SK-N-SH treated with all-trans-retinoic acid at 6 μM for 48 hours (cell line): ENCODE measurements around the gene MIPOL1.

Experiments
- ATAC-seq: fragments of 200-7000 bp; cut with Tn5 transposase; 3 replicates; pipeline ENCODE4 v1.9.1; 2020; ENCODE audit warnings: mild to moderate bottlenecking, moderate library complexity
- ARNTL ChIP-seq: fragments of 450-650 bp; formaldehyde crosslinking; IDR thresholded peaks from 2 replicates; pipeline ENCODE4 v1.5.0; 2020; ENCODE audit warnings: low read depth, mild to moderate bottlenecking, moderate library complexity, borderline replicate concordance
- CSDC2 ChIP-seq: fragments of 250-450 bp; sonication (Bioruptor Pico); IDR thresholded peaks from 2 replicates; pipeline ENCODE4 v1.5.0; 2020; ENCODE audit warnings: mild to moderate bottlenecking, moderate library complexity
- ESRRG ChIP-seq: fragments of 250-450 bp; sonication (Bioruptor Pico); IDR thresholded peaks from 2 replicates; pipeline ENCODE4 v1.6.1; 2021; ENCODE audit warnings: mild to moderate bottlenecking
- GLIS3 ChIP-seq: fragments of 250-450 bp; sonication (Bioruptor Pico); IDR thresholded peaks from 2 replicates; pipeline ENCODE4 v1.5.0; 2020; ENCODE audit warnings: mild to moderate bottlenecking, moderate library complexity
- PPARA ChIP-seq: fragments of 250-450 bp; sonication (Bioruptor Pico); IDR thresholded peaks from 2 replicates; pipeline ENCODE4 v1.5.0; 2020; ENCODE audit warnings: mild to moderate bottlenecking, borderline replicate concordance
- RARB ChIP-seq: fragments of 250-450 bp; sonication (Bioruptor Pico); IDR thresholded peaks from 2 replicates; pipeline ENCODE4 v1.8.0; 2021; ENCODE audit warnings: mild to moderate bottlenecking, moderate library complexity
- SNAI2 ChIP-seq: fragments of 250-450 bp; sonication (Bioruptor Pico); IDR thresholded peaks from 2 replicates; pipeline ENCODE4 v1.5.0; 2020; ENCODE audit warnings: mild to moderate bottlenecking, moderate library complexity
- TCF4 ChIP-seq: fragments of 250-450 bp; sonication (Bioruptor Pico); IDR thresholded peaks from 2 replicates; pipeline ENCODE4 v1.8.0; 2021; ENCODE audit warnings: mild to moderate bottlenecking, moderate library complexity, borderline replicate concordance
- TOX ChIP-seq: fragments of 250-450 bp; sonication (Bioruptor Pico); IDR thresholded peaks from 2 replicates; pipeline ENCODE4 v1.8.0; 2021; ENCODE audit warnings: mild to moderate bottlenecking, moderate library complexity, borderline replicate concordance
- ZC3H10 ChIP-seq: fragments of 250-450 bp; sonication (Bioruptor Pico); IDR thresholded peaks from 2 replicates; pipeline ENCODE4 v1.5.1; 2021; ENCODE audit warnings: mild to moderate bottlenecking, moderate library complexity
- ZFP3 ChIP-seq: fragments of 250-450 bp; sonication (Bioruptor Pico); IDR thresholded peaks from 2 replicates; pipeline ENCODE4 v1.5.0; 2020; ENCODE audit warnings: mild to moderate bottlenecking, moderate library complexity
- ZFP30 ChIP-seq: fragments of 450-650 bp; formaldehyde crosslinking; IDR thresholded peaks from 2 replicates; pipeline ENCODE4 v1.5.0; 2022; ENCODE audit warnings: mild to moderate bottlenecking, moderate library complexity
- ZNF565 ChIP-seq: fragments of 450-650 bp; formaldehyde crosslinking; conservative IDR thresholded peaks from 2 replicates; pipeline ENCODE4 v1.5.0; 2020; ENCODE audit warnings: low read depth, mild to moderate bottlenecking, moderate library complexity
- ZNF70 ChIP-seq: fragments of 450-650 bp; formaldehyde crosslinking; IDR thresholded peaks from 2 replicates; pipeline ENCODE4 v1.5.0; 2020; ENCODE audit warnings: mild to moderate bottlenecking, moderate library complexity
- ZNF8 ChIP-seq: fragments of 450-650 bp; formaldehyde crosslinking; IDR thresholded peaks from 2 replicates; pipeline ENCODE4 v1.5.0; 2020; ENCODE audit warnings: mild to moderate bottlenecking, moderate library complexity
- TF ChIP-seq, protein P1 (sequence below): fragments of 250-450 bp; sonication (Bioruptor Pico); IDR thresholded peaks from 2 replicates; pipeline ENCODE4 v1.5.1; 2021; ENCODE audit warnings: mild to moderate bottlenecking, moderate library complexity
- TF ChIP-seq, protein P2 (sequence below): fragments of 250-450 bp; sonication (Bioruptor Pico); IDR thresholded peaks from 2 replicates; pipeline ENCODE4 v1.8.0; 2021; ENCODE audit warnings: low read depth, mild to moderate bottlenecking, moderate library complexity, borderline replicate concordance
- TF ChIP-seq, protein P3 (sequence below): fragments of 250-450 bp; sonication (Bioruptor Pico); IDR thresholded peaks from 2 replicates; pipeline ENCODE4 v1.5.0; 2020; ENCODE audit warnings: mild to moderate bottlenecking, moderate library complexity

The MIPOL1 gene

DNA sequence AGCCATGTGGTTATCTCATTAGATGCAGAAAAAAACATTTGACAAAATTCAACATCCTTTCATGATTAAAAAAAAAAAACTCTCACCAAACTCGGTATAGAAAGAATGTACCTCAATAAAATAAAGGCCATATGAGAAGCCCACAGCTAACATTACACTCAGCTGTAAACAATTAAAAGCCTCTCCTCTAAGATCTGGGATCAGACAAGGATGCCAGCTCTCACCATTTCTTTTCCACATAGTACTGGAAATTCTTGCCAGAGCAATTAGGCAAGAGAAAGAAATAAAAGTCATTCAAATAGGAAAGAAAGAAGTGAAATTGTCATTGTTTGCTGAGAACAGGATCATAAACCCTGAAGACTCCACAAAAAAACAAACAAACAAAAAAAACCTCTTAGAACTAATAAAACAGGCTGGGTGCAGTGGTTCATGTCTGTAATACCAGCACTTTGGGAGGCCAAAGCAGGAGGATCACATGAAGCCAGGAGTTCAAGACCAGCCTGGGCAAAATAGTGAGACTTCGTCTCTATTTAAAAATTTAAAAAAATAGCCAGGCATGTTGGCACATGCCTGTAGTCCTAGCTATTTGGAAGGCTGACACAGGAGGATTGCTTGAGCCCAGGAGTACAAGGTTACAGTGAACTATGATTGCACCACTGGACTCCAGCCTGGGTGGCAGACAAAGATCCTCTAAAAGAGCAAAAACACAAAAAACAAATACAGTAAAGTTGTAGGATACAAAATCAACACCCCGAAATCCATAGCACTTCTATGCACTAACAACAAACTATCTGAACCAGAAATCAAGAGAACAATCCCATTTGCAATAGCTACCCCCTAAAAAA, 282.9 kb downstream of the MIPOL1 start:
- no peak for TF ChIP-seq GLIS3 (CRISPR knock-in tag)
- no peak for TF ChIP-seq ESRRG
- no peak for TF ChIP-seq ARNTL (CRISPR knock-in tag)
- TF ChIP-seq, protein P1, sequence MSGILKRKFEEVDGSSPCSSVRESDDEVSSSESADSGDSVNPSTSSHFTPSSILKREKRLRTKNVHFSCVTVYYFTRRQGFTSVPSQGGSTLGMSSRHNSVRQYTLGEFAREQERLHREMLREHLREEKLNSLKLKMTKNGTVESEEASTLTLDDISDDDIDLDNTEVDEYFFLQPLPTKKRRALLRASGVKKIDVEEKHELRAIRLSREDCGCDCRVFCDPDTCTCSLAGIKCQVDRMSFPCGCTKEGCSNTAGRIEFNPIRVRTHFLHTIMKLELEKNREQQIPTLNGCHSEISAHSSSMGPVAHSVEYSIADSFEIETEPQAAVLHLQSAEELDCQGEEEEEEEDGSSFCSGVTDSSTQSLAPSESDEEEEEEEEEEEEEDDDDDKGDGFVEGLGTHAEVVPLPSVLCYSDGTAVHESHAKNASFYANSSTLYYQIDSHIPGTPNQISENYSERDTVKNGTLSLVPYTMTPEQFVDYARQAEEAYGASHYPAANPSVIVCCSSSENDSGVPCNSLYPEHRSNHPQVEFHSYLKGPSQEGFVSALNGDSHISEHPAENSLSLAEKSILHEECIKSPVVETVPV (CRISPR knock-in tag), result no peak
- no peak for TF ChIP-seq ZFP30 (CRISPR knock-in tag)
- TF ChIP-seq PPARA, result no peak
- no peak for TF ChIP-seq ZC3H10 (CRISPR knock-in tag)
- TF ChIP-seq ZNF8 (CRISPR knock-in tag), result no peak
- TF ChIP-seq ZNF565 (CRISPR knock-in tag), result no peak
- no peak for ATAC-seq

DNA sequence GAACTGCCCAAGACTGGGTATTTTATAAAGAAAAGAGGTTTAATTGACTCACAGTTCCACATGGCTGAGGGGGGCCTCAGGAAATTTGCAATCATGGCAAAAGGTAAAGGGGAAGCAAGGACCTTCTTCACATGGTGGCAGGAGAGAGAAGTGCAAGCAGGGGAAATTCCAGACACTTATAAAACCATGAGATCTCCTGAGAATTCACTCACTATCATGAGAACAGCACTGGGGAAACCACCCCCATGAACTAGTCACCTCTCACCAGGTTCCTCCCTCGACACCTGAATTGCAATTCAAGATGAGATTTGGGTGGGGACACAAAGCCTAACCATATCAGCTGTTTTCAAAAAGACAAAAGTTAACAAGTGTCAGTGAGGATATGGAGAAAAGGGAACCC, 284.7 kb downstream of the MIPOL1 start:
- no peak for TF ChIP-seq ZFP3
- TF ChIP-seq TOX (CRISPR knock-in tag), result no peak
- TF ChIP-seq GLIS3 (CRISPR knock-in tag), result no peak
- TF ChIP-seq ZNF70 (CRISPR knock-in tag), result no peak
- TF ChIP-seq, protein P2, sequence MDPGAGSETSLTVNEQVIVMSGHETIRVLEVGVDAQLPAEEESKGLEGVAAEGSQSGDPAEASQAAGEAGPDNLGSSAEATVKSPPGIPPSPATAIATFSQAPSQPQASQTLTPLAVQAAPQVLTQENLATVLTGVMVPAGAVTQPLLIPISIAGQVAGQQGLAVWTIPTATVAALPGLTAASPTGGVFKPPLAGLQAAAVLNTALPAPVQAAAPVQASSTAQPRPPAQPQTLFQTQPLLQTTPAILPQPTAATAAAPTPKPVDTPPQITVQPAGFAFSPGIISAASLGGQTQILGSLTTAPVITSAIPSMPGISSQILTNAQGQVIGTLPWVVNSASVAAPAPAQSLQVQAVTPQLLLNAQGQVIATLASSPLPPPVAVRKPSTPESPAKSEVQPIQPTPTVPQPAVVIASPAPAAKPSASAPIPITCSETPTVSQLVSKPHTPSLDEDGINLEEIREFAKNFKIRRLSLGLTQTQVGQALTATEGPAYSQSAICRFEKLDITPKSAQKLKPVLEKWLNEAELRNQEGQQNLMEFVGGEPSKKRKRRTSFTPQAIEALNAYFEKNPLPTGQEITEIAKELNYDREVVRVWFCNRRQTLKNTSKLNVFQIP (CRISPR knock-in tag), result no peak
- no peak for ATAC-seq

DNA sequence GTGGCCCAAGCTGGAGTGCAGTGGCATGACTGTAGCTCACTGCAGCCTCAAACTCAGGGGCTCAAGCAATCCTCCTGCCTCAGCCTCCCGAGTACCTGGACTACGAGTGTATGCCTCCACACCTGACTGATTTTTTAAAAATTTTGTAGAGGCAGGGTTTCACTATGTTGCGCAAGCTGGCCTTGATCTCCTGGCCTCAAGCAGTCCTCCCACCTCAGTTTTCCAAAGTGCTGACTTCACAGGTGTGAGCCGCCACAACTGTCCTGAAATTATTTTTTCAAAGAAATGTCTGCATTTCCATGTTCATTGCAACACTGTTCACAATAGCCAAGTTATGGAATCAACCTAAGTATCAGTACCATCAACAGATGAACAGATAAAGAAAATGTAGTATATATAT, 285.9 kb downstream of the MIPOL1 start:
- ATAC-seq, result no peak
- no peak for TF ChIP-seq TOX (CRISPR knock-in tag)
- no peak for TF ChIP-seq ARNTL (CRISPR knock-in tag)
- TF ChIP-seq RARB (CRISPR knock-in tag), result no peak
- TF ChIP-seq ZNF565 (CRISPR knock-in tag), result no peak
- TF ChIP-seq, protein P2 (CRISPR knock-in tag), result no peak
- TF ChIP-seq GLIS3 (CRISPR knock-in tag), result no peak
- no peak for TF ChIP-seq PPARA
- no peak for TF ChIP-seq SNAI2 (CRISPR knock-in tag)

DNA sequence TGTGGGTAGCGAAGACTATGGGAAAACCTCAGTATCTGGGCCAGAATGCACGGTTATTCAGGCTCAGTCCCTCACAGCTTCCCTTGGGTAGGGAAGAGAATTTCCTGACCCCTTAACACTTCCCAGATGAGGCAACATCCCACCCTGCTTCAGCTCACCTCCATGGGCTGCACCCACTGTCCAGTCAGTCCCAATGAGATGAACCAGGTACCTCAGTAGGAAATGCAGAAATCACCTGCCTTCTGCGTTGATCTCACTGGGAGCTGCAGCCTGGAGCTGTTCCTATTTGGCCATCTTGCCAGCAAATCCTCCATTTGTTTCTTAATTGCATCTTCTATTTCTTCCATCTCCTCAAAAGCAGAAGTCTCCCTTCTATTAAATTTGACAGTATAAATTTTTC, 292.9 kb downstream of the MIPOL1 start:
- TF ChIP-seq ZNF8 (CRISPR knock-in tag) (no peak), ZNF565 (CRISPR knock-in tag) (no peak), GLIS3 (CRISPR knock-in tag) (no peak), CSDC2 (CRISPR knock-in tag) (no peak), RARB (CRISPR knock-in tag) (no peak), PPARA (no peak), ESRRG (no peak), TCF4 (CRISPR knock-in tag) (no peak), ZFP30 (CRISPR knock-in tag) (no peak), SNAI2 (CRISPR knock-in tag) (no peak)
- TF ChIP-seq, protein P3, sequence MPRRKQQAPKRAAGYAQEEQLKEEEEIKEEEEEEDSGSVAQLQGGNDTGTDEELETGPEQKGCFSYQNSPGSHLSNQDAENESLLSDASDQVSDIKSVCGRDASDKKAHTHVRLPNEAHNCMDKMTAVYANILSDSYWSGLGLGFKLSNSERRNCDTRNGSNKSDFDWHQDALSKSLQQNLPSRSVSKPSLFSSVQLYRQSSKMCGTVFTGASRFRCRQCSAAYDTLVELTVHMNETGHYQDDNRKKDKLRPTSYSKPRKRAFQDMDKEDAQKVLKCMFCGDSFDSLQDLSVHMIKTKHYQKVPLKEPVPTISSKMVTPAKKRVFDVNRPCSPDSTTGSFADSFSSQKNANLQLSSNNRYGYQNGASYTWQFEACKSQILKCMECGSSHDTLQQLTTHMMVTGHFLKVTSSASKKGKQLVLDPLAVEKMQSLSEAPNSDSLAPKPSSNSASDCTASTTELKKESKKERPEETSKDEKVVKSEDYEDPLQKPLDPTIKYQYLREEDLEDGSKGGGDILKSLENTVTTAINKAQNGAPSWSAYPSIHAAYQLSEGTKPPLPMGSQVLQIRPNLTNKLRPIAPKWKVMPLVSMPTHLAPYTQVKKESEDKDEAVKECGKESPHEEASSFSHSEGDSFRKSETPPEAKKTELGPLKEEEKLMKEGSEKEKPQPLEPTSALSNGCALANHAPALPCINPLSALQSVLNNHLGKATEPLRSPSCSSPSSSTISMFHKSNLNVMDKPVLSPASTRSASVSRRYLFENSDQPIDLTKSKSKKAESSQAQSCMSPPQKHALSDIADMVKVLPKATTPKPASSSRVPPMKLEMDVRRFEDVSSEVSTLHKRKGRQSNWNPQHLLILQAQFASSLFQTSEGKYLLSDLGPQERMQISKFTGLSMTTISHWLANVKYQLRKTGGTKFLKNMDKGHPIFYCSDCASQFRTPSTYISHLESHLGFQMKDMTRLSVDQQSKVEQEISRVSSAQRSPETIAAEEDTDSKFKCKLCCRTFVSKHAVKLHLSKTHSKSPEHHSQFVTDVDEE (CRISPR knock-in tag), result no peak
- TF ChIP-seq, protein P2 (CRISPR knock-in tag), result no peak
- TF ChIP-seq, protein P1 (CRISPR knock-in tag), result no peak
- ATAC-seq, result no peak
